ENCODE measurements around the gene CALU.

CALU gene

GRCh38 chr7:128724743-128725142 lies 14.4 kb upstream of the CALU start:
- no peak for DNase-seq (ENCODE audit: low read depth in 2 of 2)

GRCh38 chr7:128725531-128725930 lies 13.6 kb upstream of the CALU start:
- no peak for DNase-seq (ENCODE audit: low read depth in 2 of 2)

GRCh38 chr7:128726059-128726736 lies 13.0 kb upstream of the CALU start:
- no peak for DNase-seq (ENCODE audit: low read depth in 2 of 2)

- no peak for DNase-seq (ENCODE audit: low read depth in 2 of 2)
These were observed 12.5 kb upstream of the CALU start for GRCh38 chr7:128726737-128727072.

- no peak for DNase-seq (ENCODE audit: low read depth in 2 of 2)
These were observed 11.9 kb upstream of the CALU start for GRCh38 chr7:128727239-128727638.

- no peak for DNase-seq (ENCODE audit: low read depth in 2 of 2)
These were observed 10.6 kb upstream of the CALU start for GRCh38 chr7:128728598-128728997.

- DNase-seq (ENCODE audit: low read depth in 2 of 2): no peak
These were observed 9.7 kb upstream of the CALU start for GRCh38 chr7:128729494-128729893.

GRCh38 chr7:128731184-128731583 lies 8.0 kb upstream of the CALU start:
- DNase-seq (ENCODE audit: low read depth in 2 of 2): no peak

GRCh38 chr7:128732521-128733277 lies 6.5 kb upstream of the CALU start:
- DNase-seq (ENCODE audit: low read depth in 2 of 2): no peak

GRCh38 chr7:128733278-128733645 lies 5.9 kb upstream of the CALU start:
- no peak for DNase-seq (ENCODE audit: low read depth in 2 of 2)

GRCh38 chr7:128734890-128735289 lies 4.3 kb upstream of the CALU start:
- no peak for DNase-seq (ENCODE audit: low read depth in 2 of 2)

- no peak for DNase-seq (ENCODE audit: low read depth in 2 of 2)
These were observed 3.7 kb upstream of the CALU start for GRCh38 chr7:128735436-128735835.

- no peak for DNase-seq (ENCODE audit: low read depth in 2 of 2)
These were observed 1.7 kb upstream of the CALU start for GRCh38 chr7:128737441-128737840.

GRCh38 chr7:128737867-128738385 lies 1.2 kb upstream of the CALU start:
- DNase-seq (ENCODE audit: low read depth in 2 of 2): no peak

- peak in 1 of 2 experiments; percentile 48 for DNase-seq (ENCODE audit: low read depth in 2 of 2)
These were observed 550 bp upstream of the CALU start for GRCh38 chr7:128738570-128739047.

GRCh38 chr7:128739990-128740682 lies 977 bp downstream of the CALU start:
- DNase-seq (ENCODE audit: low read depth in 2 of 2): no peak

GRCh38 chr7:128740996-128741395 lies 1.8 kb downstream of the CALU start:
- DNase-seq (ENCODE audit: low read depth in 2 of 2): no peak

- DNase-seq (ENCODE audit: low read depth in 2 of 2): no peak
These were observed 2.3 kb downstream of the CALU start for GRCh38 chr7:128741491-128741890.

GRCh38 chr7:128742206-128742605 lies 3.0 kb downstream of the CALU start:
- DNase-seq (ENCODE audit: low read depth in 2 of 2): no peak

- no peak for DNase-seq (ENCODE audit: low read depth in 2 of 2)
These were observed 4.1 kb downstream of the CALU start for GRCh38 chr7:128743112-128743772.

GRCh38 chr7:128744366-128744905 lies 5.3 kb downstream of the CALU start:
- DNase-seq (ENCODE audit: low read depth in 2 of 2): no peak

GRCh38 chr7:128745706-128746105 lies 6.5 kb downstream of the CALU start:
- no peak for DNase-seq (ENCODE audit: low read depth in 2 of 2)
